CD4-positive, alpha-beta T cell (primary cell): ENCODE measurements around the gene PPP1R8. TPM values are rescaled to one million over a fixed set of nuclear protein-coding genes. Genes with fewer than 3 reads are reported as not detected.

Experiments
- ATAC-seq: fragments of 200-7000 bp; cut with Tn5 transposase; one replicate; pipeline ENCODE4 v1.10.0; 2022; ENCODE audit warnings: mild to moderate bottlenecking; ENCODE audit not compliant: poor library complexity
- CTCF ChIA-PET: fragments of 350-600 bp; sonication (Branson Sonifier 250); formaldehyde crosslinking; loops from one replicate; lab custom pipeline; 2021; ENCODE audit warnings: antibody characterized with exemption, inconsistent platforms; lab: Charles Lee
- POLR2A ChIA-PET: fragments of 350-600 bp; sonication (Branson Sonifier 250); formaldehyde crosslinking; loops from one replicate; lab custom pipeline; 2021; ENCODE audit warnings: antibody characterized with exemption, inconsistent platforms; lab: Charles Lee
- DNase-seq, 14 experiments: peaks; one replicate each; pipeline ENCODE4 v3.0.0-alpha.2; 2013 to 2020; ENCODE audit warnings: mixed read lengths in 2 of 14
- H3K27ac ChIP-seq, 2 donors: one replicate each; pipeline versions ENCODE4 v1.5.1 to v1.7.0; 2013; ENCODE audit warnings: low read length in 2 of 2, low read depth in 1 of 2, mild to moderate bottlenecking in 1 of 2
- H3K27me3 ChIP-seq, 2 experiments: 1 replicate in 1 of 2; 2 replicates in 1 of 2; pipeline versions ENCODE4 v1.6.1 to v1.7.0; 2013; ENCODE audit warnings: low read length in 2 of 2, control low read depth in 1 of 2, mild to moderate bottlenecking in 1 of 2, moderate library complexity in 1 of 2; ENCODE audit not compliant: insufficient read depth in 2 of 2, control insufficient read depth in 1 of 2
- H3K36me3 ChIP-seq: one replicate; pipeline ENCODE4 v1.6.1; 2013; ENCODE audit warnings: low read length, control low read depth; ENCODE audit not compliant: insufficient read depth
- H3K4me1 ChIP-seq: one replicate; pipeline ENCODE4 v1.6.1; 2013; ENCODE audit warnings: low read length, control low read depth; ENCODE audit not compliant: insufficient read depth
- H3K4me3 ChIP-seq: one replicate; pipeline ENCODE4 v1.5.1; 2013; ENCODE audit warnings: mild to moderate bottlenecking, low read length, moderate library complexity
- H3K9me3 ChIP-seq, 2 experiments: 1 replicate in 1 of 2; 2 replicates in 1 of 2; pipeline versions ENCODE4 v1.6.1 to v1.7.0; 2013; ENCODE audit warnings: low read length in 2 of 2, mild to moderate bottlenecking in 2 of 2, control low read depth in 1 of 2, moderate library complexity in 1 of 2; ENCODE audit not compliant: control insufficient read depth in 1 of 2, insufficient read depth in 1 of 2
- H3K27ac Mint-ChIP-seq: one replicate; pipeline ENCODE4 v1.8.0; 2020; ENCODE audit warnings: mixed read lengths
- H3K27me3 Mint-ChIP-seq: one replicate; pipeline ENCODE4 v1.8.0; 2021; ENCODE audit warnings: mixed read lengths
- H3K36me3 Mint-ChIP-seq: one replicate; pipeline ENCODE4 v1.8.0; 2021; ENCODE audit warnings: low read depth, mixed read lengths
- H3K4me1 Mint-ChIP-seq: one replicate; pipeline ENCODE4 v1.8.0; 2021; ENCODE audit warnings: low read depth, mixed read lengths
- H3K4me3 Mint-ChIP-seq: one replicate; pipeline ENCODE4 v1.8.0; 2020; ENCODE audit warnings: mild to moderate bottlenecking, mixed read lengths
- H3K9me3 Mint-ChIP-seq: one replicate; pipeline ENCODE4 v1.8.0; 2020; ENCODE audit warnings: mixed read lengths
- CTCF ChIP-seq: fragments of 200-600 bp; IDR thresholded peaks from one replicate; pipeline ENCODE4 v1.8.0; 2022; ENCODE audit warnings: antibody characterized with exemption, mild to moderate bottlenecking
- intact Hi-C, 2 experiments: fragments of 100-400 bp; cut with DNase I in 1 of 2; cut with micrococcal nuclease in 1 of 2; formaldehyde crosslinking; loops; one replicate each; pipeline versions ENCODE4 v1.15.1 to v1.9.0; 2023 to 2025; cut with DNase I, micrococcal nuclease
- total RNA-seq, 174 experiments: library from RNA in 2 of 174; stranded (reverse) in 2 of 174; gene quantifications; one replicate each; pipeline ENCODE4 v1.2.3 and lab custom pipeline; 2021 to 2026

The PPP1R8 gene
- total RNA-seq, 2 experiments from 2014 or later = 14.8 to 15.7 TPM

DNA sequence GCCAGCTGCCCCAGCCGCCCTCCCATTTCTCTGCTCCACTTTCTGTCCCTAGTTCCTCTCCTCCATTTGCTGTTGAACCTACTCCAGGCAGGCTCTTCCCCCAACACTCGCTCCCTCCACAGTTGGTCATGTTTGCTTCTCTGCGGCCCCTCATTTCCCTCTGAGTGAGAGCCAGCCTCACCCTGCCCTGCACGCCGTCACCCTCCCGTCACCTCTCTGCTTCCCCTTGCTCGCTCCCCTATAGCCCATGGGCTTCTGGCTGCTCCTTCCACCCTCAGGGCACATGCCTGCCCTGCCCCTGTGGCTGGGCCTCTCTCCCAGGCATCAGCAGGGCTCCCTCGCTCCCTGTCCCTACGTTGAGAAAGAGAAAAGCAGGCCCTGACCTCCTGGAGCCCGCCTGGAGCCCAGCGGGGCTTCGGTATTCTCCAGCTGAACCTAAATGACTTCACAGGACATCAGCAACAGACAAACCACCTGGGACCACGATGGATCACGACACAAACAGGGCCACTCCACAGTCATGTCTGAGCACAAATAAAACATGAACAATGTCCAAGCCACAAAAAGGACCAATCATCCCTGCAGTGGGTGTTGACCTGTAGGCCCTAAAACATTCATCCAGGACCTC, 28.5 kb downstream of the PPP1R8 start:
- TF ChIP-seq CTCF = no peak
- DNase-seq = no peak
- Histone ChIP-seq H3K4me1 (peaks cover 33% of the 10 kb centered on the region), H3K36me3 (no peaks in the 10 kb centered on the region), H3K27me3 (no peaks in the 10 kb centered on the region), H3K4me3 (no peak overlapping the region), H3K27ac (no peak overlapping the region), H3K9me3 (no peaks in the 10 kb centered on the region)
- no peaks in the 10 kb centered on the region for H3K9me3 Mint-ChIP-seq
- ChIA-PET POLR2A (no interaction called here), CTCF (interaction anchor here (0.5 to 2.1 kb wide), 4 partner anchors 33 to 349 kb away, joined by 3 to 29 read pairs (median 8); no protein-coding TSS in a partner anchor)
- intact Hi-C loops = loop anchor here (1.0 to 2.0 kb wide), 3 partner anchors 120 to 350 kb away; no protein-coding TSS in a partner anchor
- peaks cover 19% of the 10 kb centered on the region for H3K4me1 Mint-ChIP-seq
- no peaks in the 10 kb centered on the region for H3K27me3 Mint-ChIP-seq
- H3K4me3 Mint-ChIP-seq = no peak overlapping the region
- ATAC-seq = no peak
- H3K27ac Mint-ChIP-seq = no peak overlapping the region
- no peaks in the 10 kb centered on the region for H3K36me3 Mint-ChIP-seq

DNA sequence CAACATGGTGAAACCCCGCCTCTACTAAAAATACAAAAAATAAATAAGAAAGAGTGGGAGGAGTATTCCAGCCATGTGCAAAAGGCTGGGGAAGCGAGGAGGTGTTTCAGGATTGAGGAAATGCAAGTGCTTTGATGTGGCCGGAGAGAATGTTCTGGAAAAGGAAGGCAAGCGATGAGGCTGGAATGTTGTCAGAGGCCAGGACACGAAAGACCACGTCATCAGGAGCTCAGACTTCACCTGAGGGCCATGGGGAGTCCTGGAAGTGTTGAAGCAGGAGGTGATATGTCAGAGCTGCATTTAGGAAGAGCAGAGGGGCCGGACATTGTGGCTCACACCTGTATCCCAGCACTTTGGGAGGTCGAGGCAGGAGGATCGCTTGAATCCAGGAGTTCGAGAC, 30.9 kb downstream of the PPP1R8 start:
- no peaks in the 10 kb centered on the region for H3K9me3 Mint-ChIP-seq
- no peaks in the 10 kb centered on the region for H3K36me3 ChIP-seq
- H3K4me3 Mint-ChIP-seq = no peak overlapping the region
- intact Hi-C loops = loop anchor here in 1 of 2 experiments (5.0 kb wide), 1 partner anchor 101 kb away; no protein-coding TSS in a partner anchor
- H3K27ac Mint-ChIP-seq = no peak overlapping the region
- ATAC-seq (no peak), DNase-seq (no peak)
- H3K27me3 ChIP-seq = no peaks in the 10 kb centered on the region
- H3K27me3 Mint-ChIP-seq = no peaks in the 10 kb centered on the region
- no peaks in the 10 kb centered on the region for H3K9me3 ChIP-seq
- peaks cover 22% of the 10 kb centered on the region for H3K4me1 Mint-ChIP-seq
- CTCF ChIA-PET = interaction anchor here (0.6 kb wide), 1 partner anchor 140 kb away, joined by 3 read pairs; no protein-coding TSS in a partner anchor
- no peak overlapping the region for H3K4me3 ChIP-seq
- no peak for TF ChIP-seq CTCF
- no peaks in the 10 kb centered on the region for H3K36me3 Mint-ChIP-seq
- peaks cover 48% of the 10 kb centered on the region for H3K4me1 ChIP-seq
- no peak overlapping the region for H3K27ac ChIP-seq
- POLR2A ChIA-PET = no interaction called here

DNA sequence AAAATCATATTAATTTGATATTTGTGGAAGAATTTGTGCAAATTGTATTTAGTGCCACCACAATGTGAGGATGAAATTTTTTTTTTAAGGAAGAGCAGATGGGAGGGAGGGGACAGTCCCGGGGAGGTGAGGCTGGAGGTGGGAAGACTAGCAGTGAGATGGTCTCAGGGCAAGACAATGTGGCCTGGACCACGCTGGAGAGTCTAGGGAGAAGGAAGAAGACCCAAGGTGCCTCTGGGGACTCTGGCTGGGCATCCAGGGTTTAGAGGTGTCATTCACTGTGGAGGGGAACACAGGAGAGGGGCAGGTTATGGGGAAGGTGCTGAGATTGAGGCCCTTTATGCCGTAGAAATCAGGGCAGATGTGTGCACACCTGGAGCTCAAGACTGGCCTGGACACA, 31.4 kb downstream of the PPP1R8 start:
- DNase-seq (no peak), ATAC-seq (no peak)
- intact Hi-C loops = loop anchor here in 1 of 2 experiments (5.0 kb wide), 1 partner anchor 100 kb away; no protein-coding TSS in a partner anchor
- Histone ChIP-seq H3K27ac (no peak overlapping the region), H3K27me3 (no peaks in the 10 kb centered on the region), H3K4me1 (peaks cover 50% of the 10 kb centered on the region), H3K9me3 (no peaks in the 10 kb centered on the region), H3K36me3 (no peaks in the 10 kb centered on the region), H3K4me3 (no peak overlapping the region)
- Mint-ChIP-seq H3K9me3 (no peaks in the 10 kb centered on the region), H3K36me3 (no peaks in the 10 kb centered on the region), H3K4me3 (no peak overlapping the region), H3K27me3 (no peaks in the 10 kb centered on the region), H3K4me1 (peaks cover 24% of the 10 kb centered on the region), H3K27ac (no peak overlapping the region)
- TF ChIP-seq CTCF = no peak
- ChIA-PET CTCF (no interaction called here), POLR2A (no interaction called here)
